HG03135 (cell line): ENCODE measurements around the gene TENM4.

Experiments
- ATAC-seq: cut with Tn5 transposase; IDR thresholded peaks from one replicate; pipeline ENCODE4 v1.9.1; 2021; ENCODE audit warnings: mild to moderate bottlenecking, moderate library complexity; ENCODE audit not compliant: unreplicated experiment

The TENM4 gene

GRCh38 chr11:79353706-79354105, 87.1 kb downstream of the TENM4 start:
- no peak for ATAC-seq

- no peak for ATAC-seq
Measured at GRCh38 chr11:79352349-79352703, 88.5 kb downstream of the TENM4 start.

- no peak for ATAC-seq
Measured at GRCh38 chr11:79348976-79349682, 91.7 kb downstream of the TENM4 start.

- ATAC-seq: no peak
Measured at GRCh38 chr11:79346021-79346420, 94.8 kb downstream of the TENM4 start.

- ATAC-seq: no peak
Measured at GRCh38 chr11:79344753-79345294, 96.0 kb downstream of the TENM4 start.

- no peak for ATAC-seq
Measured at GRCh38 chr11:79342686-79343085, 98.1 kb downstream of the TENM4 start.

GRCh38 chr11:79342236-79342635, 98.6 kb downstream of the TENM4 start:
- no peak for ATAC-seq

- no peak for ATAC-seq
Measured at GRCh38 chr11:79340535-79340934, 100.3 kb downstream of the TENM4 start.

- ATAC-seq: no peak
Measured at GRCh38 chr11:79336797-79337517, 103.9 kb downstream of the TENM4 start.

- no peak for ATAC-seq
Measured at GRCh38 chr11:79335681-79336080, 105.1 kb downstream of the TENM4 start.

GRCh38 chr11:79333355-79333754, 107.5 kb downstream of the TENM4 start:
- ATAC-seq: no peak

- ATAC-seq: no peak
Measured at GRCh38 chr11:79332017-79332416, 108.8 kb downstream of the TENM4 start.

GRCh38 chr11:79331203-79331901, 109.5 kb downstream of the TENM4 start:
- no peak for ATAC-seq

GRCh38 chr11:79330651-79331050, 110.2 kb downstream of the TENM4 start:
- no peak for ATAC-seq

- ATAC-seq: no peak
Measured at GRCh38 chr11:79329561-79329960, 111.3 kb downstream of the TENM4 start.

GRCh38 chr11:79328402-79328801, 112.4 kb downstream of the TENM4 start:
- no peak for ATAC-seq

- no peak for ATAC-seq
Measured at GRCh38 chr11:79325851-79326250, 115.0 kb downstream of the TENM4 start.

GRCh38 chr11:79321263-79321662, 119.6 kb downstream of the TENM4 start:
- ATAC-seq: no peak

GRCh38 chr11:79314906-79315689, 125.7 kb downstream of the TENM4 start:
- no peak for ATAC-seq

- ATAC-seq: no peak
Measured at GRCh38 chr11:79313530-79313913, 127.3 kb downstream of the TENM4 start.
